ENCODE data around the gene STAT5A.
"Not testable (repeated sequence)": the region's sequence is repeated elsewhere in the genome, so short reads cannot be mapped to it uniquely, and the experiment has no call there.

STAT5A gene

DNA sequence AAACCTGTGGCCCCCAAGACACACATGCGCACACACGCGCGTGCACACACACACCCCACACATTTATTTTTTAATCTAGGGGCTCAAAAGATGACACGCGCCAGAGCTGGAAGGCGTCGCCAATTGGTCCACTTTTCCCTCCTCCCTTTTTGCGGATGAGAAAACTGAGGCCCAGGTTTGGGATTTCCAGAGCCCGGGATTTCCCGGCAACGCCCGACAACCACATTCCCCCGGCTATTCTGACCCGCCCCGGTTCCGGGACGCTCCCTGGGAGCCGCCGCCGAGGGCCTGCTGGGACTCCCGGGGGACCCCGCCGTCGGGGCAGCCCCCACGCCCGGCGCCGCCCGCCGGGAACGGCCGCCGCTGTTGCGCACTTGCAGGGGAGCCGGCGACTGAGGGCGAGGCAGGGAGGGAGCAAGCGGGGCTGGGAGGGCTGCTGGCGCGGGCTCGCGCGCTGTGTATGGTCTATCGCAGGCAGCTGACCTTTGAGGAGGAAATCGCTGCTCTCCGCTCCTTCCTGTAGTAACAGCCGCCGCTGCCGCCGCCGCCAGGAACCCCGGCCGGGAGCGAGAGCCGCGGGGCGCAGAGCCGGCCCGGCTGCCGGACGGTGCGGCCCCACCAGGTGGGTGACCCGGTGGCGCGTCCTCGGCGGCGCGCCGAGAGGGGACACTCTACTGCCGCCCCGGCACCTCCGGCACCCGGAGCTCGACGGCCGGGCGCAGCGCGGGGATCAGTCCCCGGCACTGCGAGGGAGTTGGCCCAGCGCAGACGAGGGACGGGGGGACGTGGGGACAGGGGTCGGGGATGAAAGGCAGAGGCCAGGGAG lies at the start of gene STAT5A:
TSS of gene STAT5A (plus strand) at position 522 of the 826 bp plus-strand sequence. CDS start 914 bp downstream, outside the sequence.
- TF ChIP-seq CTCF (IDR thresholded peaks at IDR 0.05; ENCODE audit: extremely low read depth, missing control alignments), result no peak
- DNase-seq (ENCODE audit: low spot score), result peak; percentile 94

DNA sequence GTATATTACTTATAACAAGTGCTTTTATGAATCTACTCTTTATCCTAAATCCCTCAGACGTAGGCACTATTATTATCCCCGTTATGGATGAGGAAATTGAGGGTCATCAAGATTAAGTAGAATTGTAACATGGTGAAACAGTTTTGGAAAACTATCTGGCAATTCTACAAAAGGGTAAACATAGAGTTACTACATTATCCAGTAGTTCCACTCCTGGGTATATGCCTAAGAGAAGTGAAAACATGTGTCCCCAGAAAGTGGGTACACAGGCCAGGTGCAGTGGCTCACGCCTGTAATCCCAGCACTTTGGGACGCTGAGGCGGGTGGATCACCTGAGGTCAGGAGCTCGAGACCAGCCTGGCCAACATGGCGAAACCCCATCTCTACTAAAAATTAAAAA lies 48.7 kb upstream of the STAT5A start:
- DNase-seq (ENCODE audit: low spot score), result not testable (repeated sequence)

GRCh38 chr17:42240201-42240600 lies 48.1 kb upstream of the STAT5A start:
- TF ChIP-seq CTCF (IDR thresholded peaks at IDR 0.05; ENCODE audit: extremely low read depth, missing control alignments), result no peak
- no peak for DNase-seq (ENCODE audit: low spot score)

- DNase-seq (ENCODE audit: low spot score), result not testable (repeated sequence)
Observed at GRCh38 chr17:42240863-42241262, 47.4 kb upstream of the STAT5A start.

DNA sequence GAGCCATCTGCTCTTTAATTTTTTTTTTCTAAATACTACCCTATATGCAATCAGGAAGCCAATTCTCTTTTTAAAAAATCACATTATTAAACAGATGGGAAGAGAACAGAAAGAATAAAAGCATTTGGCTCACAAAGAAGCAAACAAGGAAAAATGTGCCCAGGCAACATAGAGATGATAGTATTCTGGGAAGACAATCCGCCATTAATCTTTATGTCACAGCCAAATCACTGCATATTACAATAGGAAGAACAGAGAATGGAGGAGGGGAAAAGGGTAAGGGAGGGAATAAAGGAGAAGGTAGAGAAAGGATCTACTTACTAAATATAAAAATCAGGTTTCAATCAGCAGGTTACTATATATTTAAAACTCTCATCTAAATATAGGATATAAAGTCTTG lies 46.4 kb upstream of the STAT5A start:
- TF ChIP-seq CTCF (IDR thresholded peaks at IDR 0.05; ENCODE audit: extremely low read depth, missing control alignments), result no peak
- no peak for DNase-seq (ENCODE audit: low spot score)

- DNase-seq (ENCODE audit: low spot score), result no peak
- no peak for TF ChIP-seq CTCF (IDR thresholded peaks at IDR 0.05; ENCODE audit: extremely low read depth, missing control alignments)
Observed at GRCh38 chr17:42243493-42243982, 44.8 kb upstream of the STAT5A start.

DNA sequence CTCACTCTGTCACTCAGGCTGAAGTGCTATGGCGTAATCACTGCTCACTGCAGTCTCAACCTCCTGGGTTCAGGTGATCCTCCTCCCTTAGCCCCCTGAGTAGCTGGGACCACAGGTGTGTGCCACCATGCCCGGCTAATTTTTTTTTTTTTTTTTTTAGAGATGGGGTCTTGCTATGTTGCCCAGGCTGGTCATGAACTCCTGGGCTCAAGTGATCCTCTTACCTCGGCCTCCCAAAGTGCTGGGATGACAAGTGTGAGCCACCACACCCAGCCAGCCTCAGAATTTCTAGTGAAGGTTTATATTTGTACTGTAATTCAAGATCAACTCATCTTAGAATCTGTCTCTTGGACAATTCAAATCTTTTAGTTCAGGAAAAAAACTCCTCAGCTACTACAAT lies 44.2 kb upstream of the STAT5A start:
- not testable (repeated sequence) for DNase-seq (ENCODE audit: low spot score)

DNA sequence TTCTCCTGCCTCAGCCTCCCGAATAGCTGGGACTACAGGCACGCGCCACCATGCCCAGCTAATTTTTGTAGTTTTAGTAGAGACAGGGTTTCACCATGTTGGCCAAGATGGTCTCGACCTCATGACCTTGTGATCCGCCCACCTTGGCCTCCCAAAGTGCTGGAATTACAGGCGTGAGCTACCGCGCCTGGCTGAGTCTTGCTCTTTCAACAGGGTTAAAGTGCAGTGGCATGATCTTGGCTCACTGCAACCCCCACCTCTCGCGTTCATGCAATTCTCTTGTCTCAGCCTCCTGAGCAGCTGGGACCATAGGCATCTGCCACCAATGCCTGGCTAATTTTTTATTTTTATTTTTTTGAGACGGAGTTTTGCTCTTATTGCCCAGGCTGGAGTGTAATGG lies 43.1 kb upstream of the STAT5A start:
- not testable (repeated sequence) for DNase-seq (ENCODE audit: low spot score)

DNA sequence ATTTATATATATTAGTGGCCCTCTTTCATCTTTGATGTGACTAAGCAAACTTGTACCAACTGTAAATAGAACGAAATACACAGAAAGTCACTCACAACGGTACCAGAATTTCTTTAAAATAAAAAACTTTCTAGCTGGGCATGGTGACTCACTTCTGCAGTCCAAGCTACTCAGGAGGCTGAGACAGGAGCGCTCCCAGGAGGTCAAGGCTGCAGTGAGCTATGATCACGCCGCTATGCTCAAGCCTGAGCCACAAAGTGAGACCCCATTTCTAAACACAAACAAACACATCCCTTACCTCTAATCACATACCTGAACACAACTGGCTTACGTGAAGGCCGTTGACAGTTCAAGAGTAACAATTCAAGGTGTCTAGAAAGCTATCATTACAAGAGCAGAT lies 41.8 kb upstream of the STAT5A start:
- no peak for DNase-seq (ENCODE audit: low spot score)
- TF ChIP-seq CTCF (IDR thresholded peaks at IDR 0.05; ENCODE audit: extremely low read depth, missing control alignments), result no peak

Data from GM20000 (cell line).